Right lobe of liver (tissue), 4 donors: ENCODE measurements around the gene DIS3L2.

Experiments
- CTCF ChIP-seq, 4 donors: fragments of 200-600 bp in 3 of 4; fragments of 450-650 bp in 1 of 4; IDR thresholded peaks; one replicate each; pipeline versions ENCODE4 v1.5.1 to v1.8.0; 2016 to 2022; ENCODE audit warnings: antibody characterized with exemption in 4 of 4, mild to moderate bottlenecking in 2 of 4
- POLR2A ChIP-seq: fragments of 450-650 bp; IDR thresholded peaks from one replicate; pipeline ENCODE4 v1.6.1; 2017; ENCODE audit warnings: antibody characterized with exemption, mild to moderate bottlenecking
- donor health status: DM: no; HTN: no; CAD: no.
- donor health status: DM: no; HTN: no; CAD: no.
- donor health status: DM: no; HTN: yes; CAD: no.

GRCh38 chr2:232345251-232345650 is 383.7 kb downstream of the DIS3L2 start:
- TF ChIP-seq CTCF (IDR thresholded peaks at IDR 0.05) (no peak), POLR2A (no peak)
